Retinal pigment epithelial cell (primary cell): Measurements from ENCODE around the gene GMPR2.
"Not testable (repeated sequence)": the region's sequence is repeated elsewhere in the genome, so short reads cannot be mapped to it uniquely, and the experiment has no call there.

ENCODE experiments used
- DNase-seq: peaks from one replicate; pipeline ENCODE4 v3.0.0-alpha.2; 2010; ENCODE audit warnings: low read depth
- H3K4me3 ChIP-seq: 2 replicates; pipeline ENCODE4 v1.5.1; 2011; ENCODE audit warnings: mild to moderate bottlenecking, low read length, control low read depth, moderate library complexity
- CTCF ChIP-seq: conservative IDR thresholded peaks from 2 replicates; pipeline ENCODE4 v1.5.1; 2011; ENCODE audit warnings: low read depth, low read length, control low read depth, inconsistent platforms

Gene GMPR2

GRCh38 chr14:24194873-24195185, 37.9 kb upstream of the GMPR2 start:
- H3K4me3 ChIP-seq = peak overlapping the region; percentile 79
- no peak for DNase-seq
- TF ChIP-seq CTCF = no peak

- peak; percentile 66 for DNase-seq
- no peak for TF ChIP-seq CTCF
- peak within 1 kb of the TSS; percentile 79 for H3K4me3 ChIP-seq
These were observed 37.3 kb upstream of the GMPR2 start, which contains the start of gene TM9SF1 for GRCh38 chr14:24195186-24196070. Gene TM9SF1 (minus strand): TSS chr14:24195441. CDS start chr14:24195019, 422 bp downstream.

GRCh38 chr14:24196071-24197055, 36.4 kb upstream of the GMPR2 start:
- no peak for TF ChIP-seq CTCF
- H3K4me3 ChIP-seq = peak overlapping the region; percentile 79
- no peak for DNase-seq

- H3K4me3 ChIP-seq = no peak overlapping the region
- TF ChIP-seq CTCF = no peak
- DNase-seq = no peak
These were observed 35.7 kb upstream of the GMPR2 start for GRCh38 chr14:24197056-24197450.

GRCh38 chr14:24198814-24199524, 33.8 kb upstream of the GMPR2 start:
- DNase-seq = no peak
- H3K4me3 ChIP-seq = no peak overlapping the region
- TF ChIP-seq CTCF = no peak

GRCh38 chr14:24202538-24202937, 30.2 kb upstream of the GMPR2 start:
- not testable (repeated sequence) for H3K4me3 ChIP-seq, DNase-seq

GRCh38 chr14:24203249-24203886, 29.4 kb upstream of the GMPR2 start:
- not testable (repeated sequence) for H3K4me3 ChIP-seq, DNase-seq
